ENCODE data around the gene ESR1. TPM values are rescaled to one million over a fixed set of nuclear protein-coding genes. Genes with fewer than 3 reads are reported as not detected.

ESR1 gene
- total RNA-seq, 4 donors from 2014 or later = 0.59 to 1.8 (median 1.3) TPM

GRCh38 chr6:152173321-152173720 lies 365.8 kb downstream of the ESR1 start:
- TF ChIP-seq CTCF (IDR thresholded peaks at IDR 0.05) (no peak), POLR2A (IDR thresholded peaks at IDR 0.05) (no peak)

GRCh38 chr6:152173957-152174356 lies 366.5 kb downstream of the ESR1 start:
- H3K4me3 ChIP-seq (ENCODE audit: low read depth, poor library complexity, severe bottlenecking) = no peak overlapping the region
- no peak for TF ChIP-seq CTCF (IDR thresholded peaks at IDR 0.05)
- TF ChIP-seq POLR2A (IDR thresholded peaks at IDR 0.05) = no peak
- WGBS, 2 donors = 66 to 81% methylated on average over 2 of the region's 2 CpGs
- intact Hi-C loops (cut with DNase I; ENCODE audit: low total_unique reads) = no loop called here
- no peak for DNase-seq (ENCODE audit: low spot score in 2 of 2)

More at GRCh38 chr6:152173321-152173720, 365.8 kb downstream of the ESR1 start:
- 55 to 65% methylated on average over 4 of the region's 4 CpGs for WGBS, 2 donors
- intact Hi-C loops (cut with DNase I; ENCODE audit: low total_unique reads) = no loop called here
- DNase-seq (ENCODE audit: low spot score in 2 of 2) = no peak
- no peak overlapping the region for H3K4me3 ChIP-seq (ENCODE audit: low read depth, poor library complexity, severe bottlenecking)

- 78 to 85% methylated on average over 4 of the region's 4 CpGs for WGBS, 2 donors
Observed at GRCh38 chr6:152176268-152176667, 368.8 kb downstream of the ESR1 start.

More at GRCh38 chr6:152176268-152176667, 368.8 kb downstream of the ESR1 start:
- DNase-seq (ENCODE audit: low spot score in 2 of 2) = no peak
- TF ChIP-seq POLR2A (IDR thresholded peaks at IDR 0.05) (no peak), CTCF (IDR thresholded peaks at IDR 0.05) (no peak)
- no peak overlapping the region for H3K4me3 ChIP-seq (ENCODE audit: low read depth, poor library complexity, severe bottlenecking)
- intact Hi-C loops (cut with DNase I; ENCODE audit: low total_unique reads) = no loop called here
